PFSK-1 (cell line): ENCODE results near the gene BRI3BP.

Experiments
- POLR2AphosphoS5 ChIP-seq: IDR thresholded peaks from 2 replicates; pipeline ENCODE4 v1.6.1; 2012; ENCODE audit warnings: low read depth, mild to moderate bottlenecking, control low read depth, low read length, moderate library complexity
- SIN3A ChIP-seq: IDR thresholded peaks from 2 replicates; pipeline ENCODE4 v1.6.1; 2012; ENCODE audit warnings: mild to moderate bottlenecking, low read length, moderate library complexity, borderline replicate concordance; ENCODE audit not compliant: insufficient read depth

- no peak for TF ChIP-seq SIN3A
- no peak for TF ChIP-seq POLR2AphosphoS5
These were observed 41.1 kb upstream of the BRI3BP start for GRCh38 chr12:124952295-124952694.
